GM23248 (cell line): ENCODE measurements around the gene RESF1. TPM values are rescaled to one million over a fixed set of nuclear protein-coding genes. Genes with fewer than 3 reads are reported as not detected.

Experiments used
- DNase-seq: peaks from one replicate; pipeline ENCODE4 v3.0.0-alpha.2; 2015
- H2AFZ ChIP-seq: fragments of 200-600 bp; sonication (generic); 2 replicates; pipeline ENCODE4 v1.6.1; 2016; ENCODE audit warnings: antibody characterized with exemption
- H3F3A ChIP-seq: fragments of 200-600 bp; sonication (generic); 2 replicates; pipeline ENCODE4 v1.6.1; 2016; ENCODE audit warnings: mild to moderate bottlenecking, antibody characterized with exemption, mixed run types; ENCODE audit not compliant: insufficient read depth
- H3K27ac ChIP-seq: fragments of 200-600 bp; sonication (generic); 2 replicates; pipeline ENCODE4 v1.5.1; 2016; ENCODE audit warnings: mild to moderate bottlenecking
- H3K27me3 ChIP-seq: fragments of 200-600 bp; sonication (generic); replicated peaks from 2 replicates; pipeline ENCODE4 v1.6.1; 2016; ENCODE audit warnings: mild to moderate bottlenecking; ENCODE audit not compliant: insufficient read depth
- H3K36me3 ChIP-seq: fragments of 200-600 bp; sonication (generic); 2 replicates; pipeline ENCODE4 v1.6.1; 2016; ENCODE audit warnings: low read depth, mild to moderate bottlenecking
- H3K4me1 ChIP-seq: fragments of 200-600 bp; sonication (generic); 2 replicates; pipeline ENCODE4 v1.6.1; 2016; ENCODE audit warnings: mild to moderate bottlenecking; ENCODE audit not compliant: insufficient read depth
- H3K4me2 ChIP-seq: fragments of 200-600 bp; sonication (generic); one replicate; pipeline ENCODE4 v1.6.1; 2016; ENCODE audit warnings: mild to moderate bottlenecking; ENCODE audit not compliant: unreplicated experiment
- H3K4me3 ChIP-seq: fragments of 200-600 bp; sonication (generic); 2 replicates; pipeline ENCODE4 v1.5.1; 2016; ENCODE audit warnings: mild to moderate bottlenecking
- H3K79me2 ChIP-seq: fragments of 200-600 bp; sonication (generic); 2 replicates; pipeline ENCODE4 v1.6.1; 2016; ENCODE audit warnings: mild to moderate bottlenecking; ENCODE audit not compliant: insufficient read depth
- H3K9ac ChIP-seq: fragments of 200-600 bp; sonication (generic); 2 replicates; pipeline ENCODE4 v1.6.1; 2016; ENCODE audit warnings: mild to moderate bottlenecking
- H3K9me2 ChIP-seq: fragments of 200-600 bp; sonication (generic); 2 replicates; pipeline ENCODE4 v1.6.1; 2016; ENCODE audit warnings: mixed run types, mild to moderate bottlenecking, moderate library complexity; ENCODE audit not compliant: insufficient read depth
- H3K9me3 ChIP-seq: fragments of 200-600 bp; sonication (generic); one replicate; pipeline ENCODE4 v1.6.1; 2017; ENCODE audit warnings: low read depth
- H4K20me1 ChIP-seq: fragments of 200-600 bp; sonication (generic); 2 replicates; pipeline ENCODE4 v1.6.0; 2016; ENCODE audit not compliant: insufficient read depth
- EZH2 ChIP-seq: fragments of 200-600 bp; sonication (generic); IDR thresholded peaks from 2 replicates; pipeline ENCODE4 v1.6.1; 2018; ENCODE audit warnings: antibody characterized with exemption, mild to moderate bottlenecking; ENCODE audit not compliant: insufficient read depth, poor library complexity, severe bottlenecking
- EZH2phosphoT487 ChIP-seq: fragments of 200-600 bp; sonication (generic); IDR thresholded peaks from 2 replicates; pipeline ENCODE4 v1.6.1; 2018; ENCODE audit warnings: antibody characterized with exemption, moderate library complexity, mild to moderate bottlenecking, low read depth; ENCODE audit not compliant: insufficient read depth
- WGBS, 2 experiments: methylation state at CpG; one replicate each; pipeline ENCODE4 v1.1.6; 2015 to 2017; ENCODE audit warnings: low lambda C conversion rate in 2 of 2, low coverage in 1 of 2; ENCODE audit errors: missing lambda C conversion rate in 2 of 2; 5-methylcytosine and 5-hydroxymethylcytosine counted together
- in situ Hi-C: fragments of 300-500 bp; cut with MboI; formaldehyde crosslinking; loops from 2 replicates; pipeline ENCODE4 v1.15.0; 2020
- polyA plus RNA-seq: library from polyadenylated mRNA; unstranded; fragments of >200 nt; fragmentation: Nextera tagmentation; extraction: Ambion mirVana; gene quantifications from 2 replicates; pipeline ENCODE4 v1.2.1, GENCODE V29; 2016
- total RNA-seq: library from RNA; depleted of rRNA; stranded (reverse); fragments of >200 nt; shearing (Covaris generic); gene quantifications from 2 replicates; pipeline ENCODE4 v1.2.3, GENCODE V29; 2014

RESF1 gene
- total and polyA plus RNA-seq, 2 experiments from 2014 or later = 8.3 to 8.4 TPM

DNA sequence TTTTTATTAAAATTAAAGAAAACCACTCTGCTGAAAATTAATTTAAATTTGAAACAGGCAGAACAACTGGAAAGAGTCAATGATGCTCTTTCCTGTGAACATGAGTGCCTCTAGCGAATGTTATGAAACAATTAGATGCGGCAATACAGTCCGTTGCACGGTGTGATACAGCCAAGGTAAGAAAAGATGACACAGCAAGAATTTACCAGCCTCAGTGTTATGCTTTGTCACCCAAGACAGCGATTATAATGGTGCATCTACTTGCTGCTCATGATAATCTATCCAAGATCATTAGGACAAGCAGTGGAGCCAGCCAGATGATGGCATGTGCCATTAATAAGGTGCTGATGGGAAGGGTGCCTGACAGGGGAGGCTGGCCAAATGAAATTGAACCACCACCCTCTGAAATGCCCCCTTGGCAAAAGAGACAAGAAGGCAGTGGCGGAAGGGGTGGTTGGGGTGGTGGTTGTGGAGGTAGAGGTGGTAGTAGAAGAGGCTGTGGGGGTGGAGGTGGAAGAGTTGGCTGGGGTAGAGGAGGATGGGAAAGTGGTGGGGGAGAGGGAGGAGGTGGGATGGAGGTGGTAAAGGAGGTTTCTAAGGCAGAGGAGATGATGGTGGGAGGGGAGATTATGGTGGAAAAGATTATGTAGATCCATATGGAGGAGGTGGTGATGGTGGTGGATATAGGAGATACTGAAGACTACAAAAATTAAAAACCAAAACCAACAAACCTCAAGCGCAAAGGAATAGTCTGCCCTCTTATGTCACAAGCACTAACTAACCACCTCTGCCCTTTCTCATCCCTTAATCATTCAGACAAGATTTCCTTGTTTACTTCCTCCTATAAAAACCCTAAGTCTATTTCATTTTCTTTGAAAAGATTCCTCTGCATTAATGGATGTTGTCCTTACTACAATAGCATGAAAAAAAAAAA lies 4.0 kb upstream of the RESF1 start:
- 0 out of 2 replicates have a peak, but pooled peaks cover 3% of the 10 kb centered on the region for H3K79me2 ChIP-seq
- H2AFZ ChIP-seq = no peak overlapping the region
- H3K4me2 ChIP-seq = no peak overlapping the region
- H3F3A ChIP-seq = no peaks in the 10 kb centered on the region
- WGBS, 2 experiments = 93 to 97% methylated on average over 7 of the region's 7 CpGs
- no peak for DNase-seq
- no peak overlapping the region for H3K4me3 ChIP-seq
- TF ChIP-seq EZH2phosphoT487 (no peak), EZH2 (no peak)
- H3K27ac ChIP-seq = no peak overlapping the region
- no peaks in the 10 kb centered on the region for H4K20me1 ChIP-seq
- no peak overlapping the region for H3K9ac ChIP-seq
- no peaks in the 10 kb centered on the region for H3K9me2 ChIP-seq
- no peaks in the 10 kb centered on the region for H3K9me3 ChIP-seq
- no peaks in the 10 kb centered on the region for H3K27me3 ChIP-seq
- no peaks in the 10 kb centered on the region for H3K36me3 ChIP-seq
- in situ Hi-C loops = loop anchor here (25.0 kb wide), 1 partner anchor 293 kb away; the partner anchor contains the start of gene ETFBKMT
- H3K4me1 ChIP-seq = no peaks in the 10 kb centered on the region

DNA sequence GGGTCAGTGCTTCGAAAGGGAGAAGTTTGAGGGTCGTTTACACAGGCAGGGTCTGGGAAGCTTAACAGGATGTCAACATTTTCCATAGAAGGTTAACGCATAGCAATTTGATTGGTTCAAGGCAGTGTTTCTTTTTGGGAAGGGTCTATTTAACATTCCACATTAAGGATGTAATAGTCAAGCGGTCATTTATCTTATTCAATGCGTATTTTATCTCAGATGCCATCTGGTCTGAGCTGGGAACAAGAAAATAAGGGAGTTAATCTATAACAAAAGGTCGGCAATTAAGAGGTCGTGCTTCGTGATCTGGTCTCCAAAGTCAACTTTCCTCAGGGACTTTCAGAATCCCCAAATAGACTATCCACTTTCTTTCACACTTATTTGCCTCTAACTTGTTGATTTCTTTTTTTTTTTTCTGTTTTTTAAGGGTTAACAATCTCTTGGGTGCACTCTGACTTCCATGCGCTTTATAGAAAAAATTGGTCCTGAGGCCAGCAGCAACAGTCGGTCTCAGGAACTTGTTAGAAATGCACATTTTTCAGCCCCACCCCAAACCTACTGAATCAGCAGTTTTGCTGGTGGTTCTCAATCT lies 550 bp upstream of the RESF1 start:
- H4K20me1 ChIP-seq = no peaks in the 10 kb centered on the region
- H3K27ac ChIP-seq = peak overlapping the region; percentile 70
- H3K4me3 ChIP-seq = peak overlapping the region; percentile 100
- peak overlapping the region; percentile 95 for H3K4me2 ChIP-seq
- in situ Hi-C loops = loop anchor here (25.0 kb wide), 1 partner anchor 296 kb away; the partner anchor contains the start of gene ETFBKMT
- H3K36me3 ChIP-seq = peaks cover 2% of the 10 kb centered on the region; the same call in 1 of the 2 replicates
- TF ChIP-seq EZH2 (no peak), EZH2phosphoT487 (no peak)
- H3F3A ChIP-seq = 0 out of 2 replicates have a peak, but pooled peaks cover 5% of the 10 kb centered on the region
- peak overlapping the region; percentile 100 for H2AFZ ChIP-seq
- H3K4me1 ChIP-seq = peaks cover 10% of the 10 kb centered on the region
- peak overlapping the region; percentile 84 for H3K9ac ChIP-seq
- no peaks in the 10 kb centered on the region for H3K9me2 ChIP-seq
- H3K9me3 ChIP-seq = no peaks in the 10 kb centered on the region
- peak; percentile 4 for DNase-seq
- no peaks in the 10 kb centered on the region for H3K27me3 ChIP-seq
- peaks cover 37% of the 10 kb centered on the region for H3K79me2 ChIP-seq
- WGBS, 2 experiments = 4 to 5% methylated on average over 10 of the region's 10 CpGs

GRCh38 chr12:31959701-31960391 lies 631 bp downstream of the RESF1 start:
- H3K4me3 ChIP-seq = peak overlapping the region; percentile 100
- no peak for TF ChIP-seq EZH2phosphoT487
- no peak for TF ChIP-seq EZH2
- H3K9me3 ChIP-seq = no peaks in the 10 kb centered on the region
- no peaks in the 10 kb centered on the region for H4K20me1 ChIP-seq
- H3K9ac ChIP-seq = peak overlapping the region; percentile 84
- H3K27ac ChIP-seq = peak overlapping the region; percentile 70
- peaks cover 10% of the 10 kb centered on the region for H3K36me3 ChIP-seq
- in situ Hi-C loops = loop anchor here (25.0 kb wide), 1 partner anchor 298 kb away; the partner anchor contains the start of gene ETFBKMT
- no peaks in the 10 kb centered on the region for H3K27me3 ChIP-seq
- 0 out of 2 replicates have a peak, but pooled peaks cover 5% of the 10 kb centered on the region for H3F3A ChIP-seq
- no peaks in the 10 kb centered on the region for H3K9me2 ChIP-seq
- DNase-seq = peak; percentile 82
- H3K4me1 ChIP-seq = peaks cover 10% of the 10 kb centered on the region
- H3K79me2 ChIP-seq = peaks cover 49% of the 10 kb centered on the region
- peak overlapping the region; percentile 92 for H3K4me2 ChIP-seq
- WGBS, 2 experiments = 1 to 2% methylated on average over 34 to 47 of the region's 47 CpGs
- H2AFZ ChIP-seq = peak overlapping the region; percentile 100

GRCh38 chr12:31961137-31961536 lies 1.9 kb downstream of the RESF1 start:
- WGBS, 2 experiments = 74 to 86% methylated on average over 2 of the region's 2 CpGs
- H3K27ac ChIP-seq = no peak overlapping the region
- no peak for TF ChIP-seq EZH2
- TF ChIP-seq EZH2phosphoT487 = no peak
- H3F3A ChIP-seq = 0 out of 2 replicates have a peak, but pooled peaks cover 5% of the 10 kb centered on the region
- H3K4me2 ChIP-seq = peak overlapping the region; percentile 92
- H3K36me3 ChIP-seq = peaks cover 10% of the 10 kb centered on the region
- peaks cover 10% of the 10 kb centered on the region for H3K4me1 ChIP-seq
- no peak overlapping the region for H2AFZ ChIP-seq
- in situ Hi-C loops = loop anchor here (25.0 kb wide), 1 partner anchor 299 kb away; the partner anchor contains the start of gene ETFBKMT
- H4K20me1 ChIP-seq = no peaks in the 10 kb centered on the region
- H3K9me3 ChIP-seq = no peaks in the 10 kb centered on the region
- no peak for DNase-seq
- no peaks in the 10 kb centered on the region for H3K27me3 ChIP-seq
- peaks cover 62% of the 10 kb centered on the region for H3K79me2 ChIP-seq
- 0 out of 2 replicates have a peak overlapping the region, but pooled peaks have one; percentile 84 for H3K9ac ChIP-seq
- H3K4me3 ChIP-seq = no peak overlapping the region
- H3K9me2 ChIP-seq = no peaks in the 10 kb centered on the region
